Skeletal muscle cell (primary cell): Measurements from ENCODE around the gene RAB44.
"Not testable (repeated sequence)": the region's sequence is repeated elsewhere in the genome, so short reads cannot be mapped to it uniquely, and the experiment has no call there.

Experiments
- DNase-seq: peaks from one replicate; pipeline ENCODE4 v3.0.0-alpha.2; 2010; ENCODE audit warnings: low read depth
- H3K4me3 ChIP-seq: 2 replicates; pipeline ENCODE4 v1.5.1; 2011; ENCODE audit warnings: low read depth, mild to moderate bottlenecking, control low read depth, low read length, moderate library complexity

Gene RAB44, protein sequence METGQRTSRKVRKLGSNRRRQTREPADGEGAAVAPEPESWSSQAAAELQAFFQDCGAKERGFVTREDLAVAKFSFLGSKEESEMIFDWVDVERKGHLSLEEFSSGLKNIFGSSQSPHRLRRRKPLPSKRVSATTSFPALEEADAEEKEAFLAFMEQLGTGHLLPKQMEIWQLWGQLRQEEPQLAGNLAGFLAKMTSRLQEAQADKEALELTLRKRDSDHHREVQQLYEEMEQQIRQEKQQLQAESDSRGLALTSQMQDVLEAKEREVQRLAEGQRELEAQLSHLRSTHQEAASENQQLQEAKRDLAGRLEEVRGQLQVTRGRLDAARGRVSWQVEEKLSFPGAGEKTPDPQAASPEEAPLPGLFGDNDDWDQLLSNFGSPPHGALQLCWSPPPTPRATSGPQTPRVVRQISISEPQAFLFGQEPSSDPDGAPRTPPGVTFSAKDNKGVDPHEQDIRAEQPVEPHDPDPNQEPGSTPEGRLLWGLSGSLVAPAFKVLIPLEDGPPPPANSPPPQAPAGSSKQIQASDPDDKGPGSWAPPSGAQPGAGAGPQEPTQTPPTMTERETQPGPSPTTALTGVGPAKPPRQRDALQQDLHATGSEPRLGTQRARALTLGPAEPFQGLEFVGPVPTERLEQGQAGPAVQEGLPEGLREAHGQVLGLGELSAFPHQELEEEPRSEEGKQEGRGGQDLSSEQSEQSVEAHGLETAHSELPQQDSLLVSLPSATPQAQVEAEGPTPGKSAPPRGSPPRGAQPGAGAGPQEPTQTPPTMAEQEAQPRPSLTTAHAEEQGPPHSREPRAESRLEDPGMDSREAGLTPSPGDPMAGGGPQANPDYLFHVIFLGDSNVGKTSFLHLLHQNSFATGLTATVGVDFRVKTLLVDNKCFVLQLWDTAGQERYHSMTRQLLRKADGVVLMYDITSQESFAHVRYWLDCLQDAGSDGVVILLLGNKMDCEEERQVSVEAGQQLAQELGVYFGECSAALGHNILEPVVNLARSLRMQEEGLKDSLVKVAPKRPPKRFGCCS

DNA sequence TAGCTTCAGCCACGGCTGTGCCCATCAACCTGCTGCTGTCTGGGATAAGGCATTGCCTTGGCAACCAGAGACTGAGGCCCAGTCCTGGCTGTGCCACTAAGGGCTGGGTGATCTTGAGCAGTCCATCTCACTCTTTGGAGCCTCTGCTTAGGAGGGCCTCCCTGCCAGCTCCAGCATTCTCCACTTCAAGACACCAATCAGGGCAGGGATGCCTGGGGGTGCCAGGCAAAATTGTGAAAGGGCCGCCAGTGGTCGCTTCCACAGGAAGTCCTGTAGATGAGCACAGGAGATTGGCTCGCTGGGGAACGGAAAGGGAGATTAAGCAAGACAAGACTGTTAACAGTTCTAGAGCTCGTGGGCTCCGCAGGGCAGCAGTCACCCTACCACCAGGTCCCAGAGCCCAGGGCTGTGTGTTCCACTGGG, at the start of gene RAB44:
RAB44 (plus strand) TSS at position 346 of the 423 bp plus-strand sequence. CDS start 6,410 bp downstream, outside the sequence.
- no peak for DNase-seq

DNA sequence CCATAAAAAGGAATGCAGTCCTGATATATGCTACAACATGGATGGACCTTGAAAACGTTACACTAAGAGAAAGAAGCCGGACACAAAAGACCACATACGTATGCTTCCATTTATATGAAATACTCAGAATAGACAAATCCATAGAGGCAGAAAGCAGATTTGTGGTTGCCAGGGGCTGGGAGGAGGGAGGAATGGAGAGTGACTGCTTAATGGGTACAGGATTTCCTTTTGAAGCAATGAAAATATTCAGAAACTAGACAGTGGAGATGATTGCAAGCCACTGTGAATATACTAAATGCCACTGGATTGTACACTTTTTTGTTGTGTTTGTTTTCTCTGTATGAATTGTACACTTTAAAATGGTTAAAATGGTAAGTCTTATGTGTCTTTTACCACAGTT, 48.5 kb upstream of the RAB44 start:
- no peak overlapping the region for H3K4me3 ChIP-seq
- no peak for DNase-seq

More for the DNA sequence above, at the start of gene RAB44:
- H3K4me3 ChIP-seq, result no peak within 1 kb of the TSS

DNA sequence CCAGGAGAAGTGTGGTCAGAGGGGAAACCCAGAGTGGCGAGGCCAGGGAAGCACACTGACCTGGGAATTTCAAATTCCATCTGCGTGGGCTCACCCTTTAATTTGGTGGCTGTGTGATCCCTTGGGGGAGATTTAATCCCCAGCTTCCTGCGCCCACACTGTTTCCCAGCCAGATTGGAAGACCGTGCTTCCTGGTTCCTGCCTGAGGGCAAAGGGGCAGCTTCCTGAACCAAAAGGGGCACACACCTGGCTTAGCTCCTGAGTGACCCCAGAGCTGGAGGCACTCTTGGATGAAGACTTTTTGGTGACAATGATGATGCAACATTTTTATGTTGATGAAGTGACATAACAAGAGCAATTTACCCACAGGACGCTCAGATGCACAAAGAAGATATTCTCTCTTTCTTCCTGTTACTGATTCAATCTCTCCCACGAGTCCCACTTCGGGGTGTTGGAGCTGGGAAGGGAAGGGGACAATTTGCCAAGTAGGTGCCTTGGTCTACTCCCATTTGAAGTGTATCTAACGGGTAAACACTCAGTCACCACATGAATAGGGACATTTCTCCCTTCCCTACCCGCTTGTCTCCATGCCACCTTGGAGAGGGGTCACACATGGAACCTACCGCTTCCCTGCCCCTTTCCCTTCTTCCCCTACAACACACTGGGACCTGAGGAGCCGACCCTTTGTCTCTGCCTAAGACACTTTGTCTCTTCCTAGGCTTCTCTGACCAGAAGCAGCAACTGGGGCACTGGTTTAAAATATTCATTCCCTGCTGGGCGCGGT, 47.7 kb upstream of the RAB44 start:
- no peak overlapping the region for H3K4me3 ChIP-seq
- no peak for DNase-seq

DNA sequence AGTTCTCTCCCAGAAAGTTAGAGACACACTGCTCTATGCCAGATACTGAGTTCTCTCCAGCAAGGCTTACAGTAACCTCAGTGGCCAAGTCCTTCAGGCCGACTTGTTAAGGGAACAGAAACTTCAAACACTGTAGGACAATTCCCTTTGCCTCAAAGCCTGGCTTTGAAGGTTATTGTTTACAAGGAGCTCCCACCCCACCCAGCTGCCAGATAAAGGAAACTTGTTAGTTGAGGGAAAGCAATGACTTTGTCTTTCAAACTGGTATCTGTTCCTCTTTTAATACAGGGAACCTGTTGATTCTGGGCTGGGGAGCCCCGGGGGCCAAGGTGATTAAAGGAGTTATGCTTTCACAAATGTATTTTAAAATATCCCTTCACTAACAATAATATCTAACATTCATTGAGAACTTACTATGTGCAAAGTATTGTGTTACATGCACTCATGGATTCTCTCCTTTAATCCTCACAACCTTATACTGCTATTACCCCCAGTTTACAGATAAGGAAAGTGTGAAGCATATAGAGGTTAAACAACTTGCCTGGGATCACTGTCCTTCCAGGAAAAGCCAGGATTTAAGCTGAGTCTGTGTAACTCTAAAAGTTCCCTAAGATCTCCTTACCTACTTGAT, 46.7 kb upstream of the RAB44 start:
- no peak for DNase-seq

DNA sequence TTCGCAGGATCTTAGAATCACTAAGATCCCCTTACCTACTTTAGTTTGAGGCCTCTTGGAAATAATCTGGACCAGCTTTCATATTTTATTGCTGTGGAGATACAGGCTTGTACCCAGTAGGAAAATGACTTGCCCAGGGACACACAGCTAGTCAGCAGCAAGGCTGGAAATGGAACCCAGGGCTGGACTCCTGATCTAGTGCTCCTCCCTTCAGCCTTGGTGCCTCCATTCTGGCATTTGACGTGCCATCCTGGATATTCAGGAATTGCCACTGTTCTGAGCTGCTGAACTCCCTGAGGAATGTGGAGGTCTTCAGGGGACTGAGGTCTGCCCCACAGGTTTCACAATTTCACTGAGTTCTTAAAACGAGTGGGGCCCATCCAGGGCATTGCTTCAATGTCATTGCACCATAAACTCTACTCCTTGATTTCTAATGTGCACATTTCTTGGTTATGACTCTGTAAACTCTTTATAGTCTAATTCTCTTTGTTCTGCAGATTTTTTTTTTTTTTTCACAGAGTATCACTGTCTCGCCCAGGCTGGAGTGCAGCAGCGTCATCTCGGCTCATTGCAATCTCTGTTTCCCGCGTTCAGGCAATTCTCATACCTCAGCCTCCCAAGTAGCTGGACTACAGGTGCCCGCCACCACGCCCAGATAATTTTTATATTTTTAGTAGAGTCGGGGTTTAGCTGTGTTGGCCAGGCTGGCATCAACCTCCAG, 45.8 kb upstream of the RAB44 start:
- H3K4me3 ChIP-seq, result no peak overlapping the region
- DNase-seq, result no peak

More for the DNA sequence above, 46.7 kb upstream of the RAB44 start:
- no peak overlapping the region for H3K4me3 ChIP-seq

DNA sequence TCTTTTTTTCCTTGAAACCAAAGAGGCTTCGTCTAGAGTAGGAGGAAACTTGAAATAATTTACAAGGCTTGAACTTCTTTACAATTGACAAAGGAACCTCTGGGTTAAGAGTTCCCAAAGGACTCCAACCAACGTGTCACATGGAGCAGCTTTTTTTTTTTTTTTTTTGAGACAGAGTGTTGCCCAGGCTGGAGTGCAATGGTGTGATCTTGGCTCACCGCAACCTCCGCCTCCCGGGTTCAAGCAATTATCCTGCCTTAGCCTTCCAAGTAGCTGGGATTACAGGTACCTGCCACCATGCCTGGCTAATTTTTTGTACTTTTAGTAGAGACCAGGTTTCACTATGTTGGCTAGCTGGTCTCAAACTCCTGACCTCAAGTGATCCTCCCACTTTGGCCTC, 43.2 kb upstream of the RAB44 start:
- DNase-seq, H3K4me3 ChIP-seq: not testable (repeated sequence)

DNA sequence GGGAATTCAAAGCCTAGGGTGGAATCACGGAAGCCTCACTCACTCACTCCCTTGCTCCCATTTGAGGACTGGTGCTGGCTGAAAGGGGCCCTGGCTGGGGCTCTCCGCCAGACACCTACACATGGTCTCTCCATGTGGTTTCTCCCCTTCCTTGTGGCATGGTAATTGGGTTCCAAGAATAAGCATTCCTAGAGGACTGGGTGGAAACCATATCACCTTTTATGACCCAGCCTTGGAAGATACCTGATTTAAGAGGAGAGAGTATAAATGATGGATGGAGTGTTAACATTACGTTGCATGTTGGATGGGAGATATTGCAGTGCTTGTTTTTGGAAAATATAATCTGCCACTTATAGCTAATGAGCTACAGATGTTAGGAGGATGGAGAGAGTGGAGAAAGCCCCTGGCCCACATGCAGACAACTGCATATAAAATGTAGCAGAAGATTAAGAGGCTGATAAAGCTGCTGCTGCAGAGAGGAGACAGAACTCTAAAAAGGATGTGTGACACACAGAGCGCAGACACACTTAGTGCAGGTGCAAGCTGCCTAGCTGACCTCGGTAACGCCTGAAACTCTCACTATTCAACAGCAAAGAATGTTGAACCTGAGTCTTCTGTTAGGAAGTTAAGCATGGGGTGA, 42.4 kb upstream of the RAB44 start:
- no peak for DNase-seq
- no peak overlapping the region for H3K4me3 ChIP-seq

DNA sequence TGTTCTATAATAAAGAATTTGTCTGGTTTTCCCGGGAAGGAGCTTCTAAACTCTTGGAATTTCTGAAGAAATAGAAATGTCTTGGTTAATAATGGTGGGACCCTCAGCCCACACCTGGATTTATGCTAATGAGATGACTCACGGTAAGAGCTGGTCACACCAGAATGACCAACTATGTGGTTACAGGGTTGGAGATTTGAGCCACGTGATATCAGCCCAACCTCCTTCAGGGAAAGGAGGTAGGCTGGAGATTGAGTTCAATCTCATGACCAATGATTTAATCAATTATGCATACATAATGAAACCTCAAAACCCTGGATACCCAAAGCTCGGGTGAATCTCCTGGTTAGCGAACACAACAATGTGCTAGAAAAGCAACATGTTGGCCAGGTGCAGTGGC, 41.2 kb upstream of the RAB44 start:
- no peak overlapping the region for H3K4me3 ChIP-seq
- no peak for DNase-seq

DNA sequence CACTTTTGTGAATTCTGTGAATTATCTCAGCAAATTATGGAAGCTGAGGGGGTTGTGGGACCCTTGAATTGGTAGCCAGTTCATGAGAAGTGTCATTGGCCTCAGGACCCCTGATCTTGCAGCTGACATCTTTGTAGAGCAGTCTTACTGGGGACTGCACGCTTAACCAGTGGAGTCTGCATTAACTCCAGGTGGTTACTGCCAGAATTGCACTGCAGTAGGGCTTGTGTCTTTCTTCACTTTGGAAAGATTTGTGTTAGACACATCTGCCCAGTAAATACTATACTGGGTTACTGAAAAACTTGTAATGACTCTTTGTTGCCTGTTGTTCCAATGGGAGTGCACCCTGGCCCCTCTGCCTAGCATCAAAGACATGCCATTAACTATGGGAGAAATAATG, 40.4 kb upstream of the RAB44 start:
- no peak for DNase-seq

DNA sequence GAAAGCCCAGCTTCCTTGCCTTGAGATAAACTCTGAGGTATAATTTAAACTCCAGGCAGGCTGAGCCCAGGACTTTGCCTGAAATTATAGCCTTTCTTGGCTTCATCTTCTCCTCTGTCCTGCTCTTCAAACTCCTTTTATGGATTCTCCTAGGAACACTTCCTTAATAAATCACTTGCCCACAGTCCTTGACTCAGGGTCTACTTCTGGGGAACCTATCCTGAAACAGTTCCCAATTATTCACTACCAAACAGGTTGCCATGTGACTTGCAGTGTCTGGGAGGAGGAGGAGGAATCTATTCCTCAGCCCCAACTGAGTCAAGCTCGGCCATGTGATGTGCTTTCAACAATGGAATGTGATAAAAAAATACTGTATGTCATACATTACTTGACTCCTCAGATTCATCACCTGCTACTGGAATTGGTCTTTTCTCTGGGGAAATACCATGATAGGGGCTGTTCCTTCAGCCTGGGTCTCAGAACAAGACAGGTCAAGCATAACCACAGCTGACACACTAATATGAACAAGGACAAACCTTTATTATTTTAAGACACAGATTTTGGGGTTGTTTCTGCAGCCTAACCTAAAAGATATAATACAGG, 39.6 kb upstream of the RAB44 start:
- DNase-seq, result peak; percentile 51
- no peak overlapping the region for H3K4me3 ChIP-seq

More for the DNA sequence above, 40.4 kb upstream of the RAB44 start:
- no peak overlapping the region for H3K4me3 ChIP-seq

DNA sequence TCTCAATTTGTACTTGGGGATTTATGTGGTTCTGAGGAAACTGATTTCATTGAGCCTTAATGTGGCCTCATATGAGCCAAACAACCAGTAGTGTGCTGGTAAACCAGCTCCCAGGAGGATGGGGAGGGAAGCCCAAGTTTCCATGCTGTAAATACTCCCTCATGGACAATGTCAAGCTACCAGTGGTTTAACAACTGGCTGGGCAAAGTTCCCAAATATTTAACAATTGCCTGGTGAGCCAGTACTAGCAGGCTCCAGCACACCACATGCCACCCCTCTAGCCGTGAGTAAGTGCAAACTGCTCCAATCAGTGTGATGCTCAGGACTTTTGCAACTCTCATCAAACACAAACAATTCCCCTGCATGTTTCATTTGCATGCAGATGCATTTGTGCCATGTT, 38.4 kb upstream of the RAB44 start:
- no peak overlapping the region for H3K4me3 ChIP-seq
- peak; percentile 97 for DNase-seq

DNA sequence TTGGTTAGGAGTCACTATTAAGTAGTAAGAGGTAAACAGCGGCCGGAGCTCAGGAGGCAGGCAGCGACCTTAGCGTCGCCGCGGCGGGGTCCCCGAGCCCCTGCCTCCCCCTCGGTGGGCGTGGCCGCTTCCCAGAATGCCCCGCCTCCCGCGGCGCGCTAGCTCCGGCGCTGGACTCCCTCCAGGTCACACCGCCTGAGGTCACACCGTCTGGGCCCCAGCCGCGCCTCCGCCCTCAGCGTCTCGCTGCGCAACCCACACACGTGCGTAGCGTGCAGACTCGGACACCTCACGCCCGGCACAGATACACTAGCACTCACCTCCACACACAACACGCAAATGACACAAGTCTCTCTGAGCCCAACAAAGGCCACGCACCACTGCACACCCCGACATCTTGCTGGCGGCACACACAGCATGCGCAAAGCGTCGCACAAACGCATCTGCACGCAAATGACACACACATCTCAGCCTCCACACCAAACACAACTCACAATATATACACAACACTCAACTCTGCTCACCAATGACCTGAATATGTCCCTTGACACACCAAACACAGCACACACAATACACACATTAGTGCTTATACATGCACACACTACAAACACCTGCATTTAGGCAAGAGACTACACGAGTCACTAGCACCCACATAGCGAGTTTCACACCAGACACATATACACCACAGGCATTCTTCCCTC, 36.7 kb upstream of the RAB44 start:
- no peak for DNase-seq
- H3K4me3 ChIP-seq, result no peak overlapping the region

DNA sequence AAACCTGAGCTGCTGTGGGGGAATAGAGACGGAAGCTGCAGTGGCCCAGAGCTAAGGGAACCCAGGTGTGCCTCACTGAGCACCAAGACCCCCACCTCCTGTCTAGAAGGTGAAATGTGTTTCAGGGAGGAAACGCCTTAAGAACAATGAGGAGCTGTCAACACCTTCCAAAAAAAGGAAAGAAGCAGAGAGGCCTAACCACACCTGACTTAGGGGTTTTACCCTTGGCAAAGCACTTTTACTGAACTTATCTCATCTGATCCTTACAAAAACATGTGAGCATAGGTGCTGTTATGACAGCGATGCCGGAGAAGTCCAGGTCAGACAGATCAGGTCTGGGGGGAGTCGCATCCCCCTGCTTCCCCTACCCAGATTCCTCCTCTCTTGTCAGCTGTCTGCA, 35.2 kb upstream of the RAB44 start:
- DNase-seq, result no peak
- no peak overlapping the region for H3K4me3 ChIP-seq

DNA sequence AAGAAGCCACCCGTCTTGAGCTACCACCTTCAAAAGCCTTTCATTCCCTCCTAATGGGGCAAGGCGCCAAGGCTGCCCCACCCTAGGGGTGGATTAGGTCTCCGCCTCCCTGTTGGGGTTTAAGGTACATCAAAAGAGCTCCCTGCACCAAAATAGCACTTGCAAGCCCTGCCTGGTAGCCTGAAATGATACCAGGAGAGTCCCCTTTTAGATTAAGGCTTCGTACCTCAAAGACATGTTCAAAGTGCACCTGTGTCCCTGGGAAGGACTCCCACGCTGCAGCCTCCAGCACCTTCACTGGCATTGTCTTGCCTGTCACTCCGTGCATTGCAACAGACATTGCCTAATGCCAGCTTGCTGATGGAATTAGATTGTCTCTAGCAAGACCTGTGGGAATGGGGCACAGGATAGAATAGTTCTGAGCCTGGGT, 34.8 kb upstream of the RAB44 start:
- no peak overlapping the region for H3K4me3 ChIP-seq
- DNase-seq, result no peak

DNA sequence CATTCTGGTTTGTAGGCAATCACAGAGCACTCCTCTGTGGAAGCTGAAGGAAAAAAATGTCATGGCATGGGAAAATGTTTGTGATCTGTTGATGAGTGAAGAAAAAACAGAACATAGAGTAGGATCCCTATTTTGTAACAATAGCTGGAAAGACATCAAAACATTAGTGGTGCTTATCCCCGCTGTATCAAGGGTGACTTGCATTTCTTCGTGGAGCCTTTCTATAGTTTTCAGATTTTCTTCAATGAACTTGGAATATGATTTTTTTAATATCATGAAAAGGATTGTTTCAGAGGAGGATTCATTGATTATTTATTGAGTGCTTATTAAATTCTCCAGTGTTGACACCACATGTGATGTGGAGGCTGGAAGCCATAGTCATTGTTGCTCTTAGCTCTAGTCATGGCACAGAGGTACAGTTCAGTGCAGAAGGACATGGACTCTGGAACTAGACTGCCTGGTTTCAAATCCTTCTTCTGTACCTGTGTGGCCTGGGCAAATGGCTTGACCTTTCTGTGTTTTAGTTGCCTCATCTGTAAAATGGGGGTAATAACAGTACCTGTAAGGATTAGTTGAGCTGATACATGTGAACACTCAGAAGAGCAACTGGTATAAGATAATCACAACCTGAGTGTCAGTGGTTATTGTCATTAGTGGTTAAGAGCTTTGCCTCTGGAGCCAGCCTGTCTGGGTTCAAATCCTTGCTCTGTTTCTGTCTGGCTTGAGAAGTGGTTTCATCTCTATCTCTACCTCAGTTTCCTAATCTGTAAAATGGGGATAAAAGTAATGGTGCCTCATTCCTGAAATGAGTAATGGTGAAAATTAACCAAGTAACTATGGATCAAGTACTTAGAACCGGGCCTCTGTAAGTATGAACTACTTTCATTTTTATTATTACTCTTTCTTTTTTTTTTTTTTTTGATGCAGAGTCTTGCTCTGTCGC, 33.9 kb upstream of the RAB44 start:
- no peak for DNase-seq
- no peak overlapping the region for H3K4me3 ChIP-seq

DNA sequence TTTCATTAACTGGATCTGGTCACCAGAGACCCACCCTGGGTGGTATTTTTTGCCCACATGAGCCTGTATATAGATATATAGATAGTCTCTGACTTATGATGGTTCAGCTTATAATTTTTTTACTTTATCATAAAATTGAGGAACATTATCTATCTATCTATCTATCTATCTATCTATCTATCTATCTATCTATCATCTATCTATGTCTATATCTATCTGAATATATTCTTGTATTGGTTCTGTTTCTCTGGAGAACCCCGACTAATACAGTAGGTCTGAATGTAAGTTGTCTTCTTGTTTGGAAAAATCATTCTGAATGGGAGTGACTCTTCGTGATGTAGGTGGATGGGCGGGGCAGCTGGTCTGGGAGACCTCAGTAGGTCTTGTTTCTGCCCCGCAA, 32.4 kb upstream of the RAB44 start:
- no peak overlapping the region for H3K4me3 ChIP-seq
- no peak for DNase-seq
